HepG2 (cell line): ENCODE data around the gene RPS10. TPM values are rescaled to one million over a fixed set of nuclear protein-coding genes. Genes with fewer than 3 reads are reported as not detected.

Experiments
- EEA1 ChIP-seq: sonication (generic); formaldehyde crosslinking; IDR thresholded peaks from 2 replicates; pipeline ENCODE4 v1.5.1; 2020; ENCODE audit warnings: mild to moderate bottlenecking, missing genetic modification reagents, borderline replicate concordance
- ERF ChIP-seq: IDR thresholded peaks from 2 replicates; pipeline ENCODE4 v1.6.1; 2018; ENCODE audit warnings: missing biosample characterization, missing genetic modification reagents
- HNRNPUL1 ChIP-seq: fragments of 200-400 bp; formaldehyde crosslinking; IDR thresholded peaks from 2 replicates; pipeline ENCODE4 v1.6.1; 2017; ENCODE audit warnings: low read depth, mild to moderate bottlenecking, low read length, moderate library complexity
- NR2F2 ChIP-seq: IDR thresholded peaks from 2 replicates; pipeline ENCODE4 v1.6.1; 2012; ENCODE audit warnings: low read depth, inconsistent platforms, borderline replicate concordance
- PHF20 ChIP-seq: sonication (generic); formaldehyde crosslinking; IDR thresholded peaks from 2 replicates; pipeline ENCODE4 v1.5.0; 2020; ENCODE audit warnings: mild to moderate bottlenecking, missing genetic modification reagents
- POGZ ChIP-seq: sonication (generic); formaldehyde crosslinking; IDR thresholded peaks from 2 replicates; pipeline ENCODE4 v1.4.0; 2020; ENCODE audit warnings: mild to moderate bottlenecking, missing genetic modification reagents
- SALL2 ChIP-seq: sonication (generic); formaldehyde crosslinking; IDR thresholded peaks from 2 replicates; pipeline ENCODE4 v1.8.1; 2023; ENCODE audit warnings: mild to moderate bottlenecking, missing genetic modification reagents, inconsistent platforms
- SIN3A ChIP-seq: IDR thresholded peaks from 2 replicates; pipeline ENCODE4 v1.6.1; 2011; ENCODE audit warnings: low read depth, mild to moderate bottlenecking, control low read depth, low read length, borderline replicate concordance
- SKI ChIP-seq: fragments of 450-650 bp; IDR thresholded peaks from one replicate; pipeline ENCODE4 v1.6.1; 2018; ENCODE audit warnings: mild to moderate bottlenecking; ENCODE audit not compliant: partially characterized antibody
- SP1 ChIP-seq, 2 experiments: fragments of 450-650 bp in 1 of 2; sonication (generic) in 1 of 2; formaldehyde crosslinking in 1 of 2; IDR thresholded peaks; 2 replicates each; pipeline versions ENCODE4 v1.4.0 to v1.6.1; 2016 to 2020; ENCODE audit warnings: missing genetic modification reagents in 1 of 2
- ZFX ChIP-seq: sonication (generic); formaldehyde crosslinking; IDR thresholded peaks from 2 replicates; pipeline ENCODE4 v1.4.0; 2020; ENCODE audit warnings: mild to moderate bottlenecking, low read depth, missing genetic modification reagents, moderate library complexity
- ZNF317 ChIP-seq: sonication (generic); formaldehyde crosslinking; IDR thresholded peaks from 2 replicates; pipeline ENCODE4 v1.5.0; 2020; ENCODE audit warnings: mild to moderate bottlenecking, missing genetic modification reagents
- ZNF790 ChIP-seq: sonication (generic); formaldehyde crosslinking; IDR thresholded peaks from 2 replicates; pipeline ENCODE4 v1.8.0; 2022; ENCODE audit warnings: missing genetic modification reagents, mild to moderate bottlenecking, borderline replicate concordance
- ZNF883 ChIP-seq: sonication (generic); formaldehyde crosslinking; IDR thresholded peaks from 2 replicates; pipeline ENCODE4 v1.5.1; 2020; ENCODE audit warnings: mild to moderate bottlenecking, missing genetic modification reagents; ENCODE audit errors: not compliant biosample characterization
- polyA plus RNA-seq, 8 experiments: library from polyadenylated mRNA; depleted of rRNA in 3 of 8; stranded (reverse) in 7 of 8; unstranded in 1 of 8; fragments of >200 nt; fragmentation: Illumina TruSeq in 4 of 8; extraction: Trizol in 4 of 8; gene quantifications; 2 replicates each; pipeline versions ENCODE4 v1.2.1 to v1.2.3, GENCODE V29; 2011 to 2016; ENCODE audit warnings: low read depth in 4 of 8, missing spikeins in 1 of 8, mixed read lengths in 1 of 8; ENCODE audit not compliant: insufficient read depth in 1 of 8
- total RNA-seq, 5 experiments: library from RNA; depleted of rRNA; stranded (reverse); fragments of >200 nt; fragmentation: Illumina TruSeq; extraction: Trizol; gene quantifications; 2 replicates each; pipeline ENCODE4 v1.2.3, GENCODE V29; 2016; ENCODE audit warnings: low read depth in 1 of 5
- TF ChIP-seq, protein P1 (sequence below): sonication (generic); formaldehyde crosslinking; IDR thresholded peaks from 2 replicates; pipeline ENCODE4 v1.8.1; 2023; ENCODE audit warnings: mild to moderate bottlenecking, inconsistent platforms, moderate library complexity, missing genetic modification reagents, borderline replicate concordance
- TF ChIP-seq, protein P2 (sequence below): sonication (generic); formaldehyde crosslinking; IDR thresholded peaks from 2 replicates; pipeline ENCODE4 v1.4.0; 2020; ENCODE audit warnings: missing genetic modification reagents
- TF ChIP-seq, protein P3 (sequence below): sonication (generic); formaldehyde crosslinking; IDR thresholded peaks from 2 replicates; pipeline ENCODE4 v1.4.0; 2020; ENCODE audit warnings: missing genetic modification reagents
- TF ChIP-seq, protein P4 (sequence below): IDR thresholded peaks from 2 replicates; pipeline ENCODE4 v1.6.1; 2016; ENCODE audit warnings: missing compliant biosample characterization, missing genetic modification reagents, borderline replicate concordance

RPS10 gene
- total and polyA plus RNA-seq, 2 of the 13 experiments (the other 11 are each of a cell fraction or from before 2014, with no cell fraction given), result 2,909 to 4,648 TPM

DNA sequence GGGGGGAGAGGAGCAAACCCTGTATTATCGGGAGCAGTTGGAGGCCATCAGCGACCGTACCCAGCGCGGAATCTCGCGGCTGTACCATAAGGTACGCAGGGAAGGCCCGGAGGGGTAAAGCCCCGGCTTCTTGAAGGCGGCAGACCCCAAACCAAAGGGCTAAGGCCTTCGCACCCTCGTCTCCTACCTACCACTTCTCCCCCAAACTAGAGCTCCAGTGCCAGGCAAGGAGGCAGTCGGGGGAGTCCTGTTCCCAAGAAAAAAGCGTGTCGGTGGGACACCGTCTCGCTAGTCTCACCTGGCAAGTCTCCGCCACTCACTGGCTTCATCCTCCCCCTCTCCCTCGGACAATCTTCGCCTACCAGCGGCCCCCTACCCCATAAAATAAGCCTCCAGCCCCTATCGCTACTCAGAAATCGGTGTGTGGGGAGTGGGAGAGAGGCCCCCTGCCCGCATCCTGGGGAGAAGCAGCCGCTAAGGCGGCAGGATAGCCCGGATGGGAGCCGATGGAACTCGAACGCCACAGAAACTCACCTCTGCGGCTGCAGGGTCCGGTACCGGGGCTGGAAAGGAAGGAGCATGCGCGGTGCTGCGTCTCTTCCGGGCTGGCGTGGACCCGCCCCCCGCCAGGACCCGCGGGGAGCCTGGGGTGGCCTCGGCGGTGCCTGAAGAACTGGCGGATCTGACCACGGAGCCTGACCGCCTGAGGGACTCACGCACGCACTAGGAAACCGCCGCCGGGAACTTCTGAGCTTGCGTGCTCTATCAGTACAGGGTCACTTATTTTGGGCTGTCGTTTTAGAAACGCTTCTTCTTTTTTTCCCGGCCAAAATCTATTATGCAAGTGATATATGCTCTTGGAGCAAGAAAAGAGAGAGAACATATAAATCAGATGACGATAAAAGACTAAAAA, at the start of gene RPS10 (continued):
- TF ChIP-seq, protein P1, sequence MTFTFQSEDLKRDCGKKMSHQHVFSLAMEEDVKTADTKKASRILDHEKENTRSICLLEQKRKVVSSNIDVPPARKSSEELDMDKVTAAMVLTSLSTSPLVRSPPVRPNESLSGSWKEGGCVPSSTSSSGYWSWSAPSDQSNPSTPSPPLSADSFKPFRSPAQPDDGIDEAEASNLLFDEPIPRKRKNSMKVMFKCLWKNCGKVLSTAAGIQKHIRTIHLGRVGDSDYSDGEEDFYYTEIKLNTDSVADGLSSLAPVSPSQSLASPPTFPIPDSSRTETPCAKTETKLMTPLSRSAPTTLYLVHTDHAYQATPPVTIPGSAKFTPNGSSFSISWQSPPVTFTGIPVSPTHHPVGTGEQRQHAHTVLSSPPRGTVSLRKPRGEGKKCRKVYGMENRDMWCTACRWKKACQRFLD (CRISPR knock-in tag), result peak; percentile 59; the same call in 1 of the 2 replicates
- TF ChIP-seq HNRNPUL1 (no peak), ZNF790 (CRISPR knock-in tag) (no peak), ZNF883 (CRISPR knock-in tag) (peak; percentile 91), EEA1 (CRISPR knock-in tag) (peak; percentile 92), SKI (peak; percentile 64), ZNF317 (CRISPR knock-in tag) (peak; percentile 94), NR2F2 (no peak), SIN3A (peak; percentile 90; the same call in 1 of the 2 replicates), PHF20 (CRISPR knock-in tag) (peak; percentile 92), SP1 (IDR thresholded peaks at IDR 0.05) (no peak), SP1 (CRISPR knock-in tag; IDR thresholded peaks at IDR 0.05) (peak; percentile 84; the same call in 1 of the 2 replicates), POGZ (CRISPR knock-in tag) (peak; percentile 79; the same call in 1 of the 2 replicates), ERF (CRISPR knock-in tag) (peak; percentile 71), ZFX (CRISPR knock-in tag) (peak; percentile 88), SALL2 (CRISPR knock-in tag) (peak; percentile 76)
- TF ChIP-seq, protein P2, sequence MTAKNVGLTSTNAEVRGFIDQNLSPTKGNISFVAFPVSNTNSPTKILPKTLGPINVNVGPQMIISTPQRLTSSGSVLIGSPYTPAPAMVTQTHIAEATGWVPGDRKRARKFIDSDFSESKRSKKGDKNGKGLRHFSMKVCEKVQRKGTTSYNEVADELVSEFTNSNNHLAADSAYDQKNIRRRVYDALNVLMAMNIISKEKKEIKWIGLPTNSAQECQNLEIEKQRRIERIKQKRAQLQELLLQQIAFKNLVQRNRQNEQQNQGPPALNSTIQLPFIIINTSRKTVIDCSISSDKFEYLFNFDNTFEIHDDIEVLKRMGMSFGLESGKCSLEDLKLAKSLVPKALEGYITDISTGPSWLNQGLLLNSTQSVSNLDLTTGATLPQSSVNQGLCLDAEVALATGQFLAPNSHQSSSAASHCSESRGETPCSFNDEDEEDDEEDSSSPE (CRISPR knock-in tag), result no peak; the same call in 1 of the 2 replicates
- TF ChIP-seq, protein P3, sequence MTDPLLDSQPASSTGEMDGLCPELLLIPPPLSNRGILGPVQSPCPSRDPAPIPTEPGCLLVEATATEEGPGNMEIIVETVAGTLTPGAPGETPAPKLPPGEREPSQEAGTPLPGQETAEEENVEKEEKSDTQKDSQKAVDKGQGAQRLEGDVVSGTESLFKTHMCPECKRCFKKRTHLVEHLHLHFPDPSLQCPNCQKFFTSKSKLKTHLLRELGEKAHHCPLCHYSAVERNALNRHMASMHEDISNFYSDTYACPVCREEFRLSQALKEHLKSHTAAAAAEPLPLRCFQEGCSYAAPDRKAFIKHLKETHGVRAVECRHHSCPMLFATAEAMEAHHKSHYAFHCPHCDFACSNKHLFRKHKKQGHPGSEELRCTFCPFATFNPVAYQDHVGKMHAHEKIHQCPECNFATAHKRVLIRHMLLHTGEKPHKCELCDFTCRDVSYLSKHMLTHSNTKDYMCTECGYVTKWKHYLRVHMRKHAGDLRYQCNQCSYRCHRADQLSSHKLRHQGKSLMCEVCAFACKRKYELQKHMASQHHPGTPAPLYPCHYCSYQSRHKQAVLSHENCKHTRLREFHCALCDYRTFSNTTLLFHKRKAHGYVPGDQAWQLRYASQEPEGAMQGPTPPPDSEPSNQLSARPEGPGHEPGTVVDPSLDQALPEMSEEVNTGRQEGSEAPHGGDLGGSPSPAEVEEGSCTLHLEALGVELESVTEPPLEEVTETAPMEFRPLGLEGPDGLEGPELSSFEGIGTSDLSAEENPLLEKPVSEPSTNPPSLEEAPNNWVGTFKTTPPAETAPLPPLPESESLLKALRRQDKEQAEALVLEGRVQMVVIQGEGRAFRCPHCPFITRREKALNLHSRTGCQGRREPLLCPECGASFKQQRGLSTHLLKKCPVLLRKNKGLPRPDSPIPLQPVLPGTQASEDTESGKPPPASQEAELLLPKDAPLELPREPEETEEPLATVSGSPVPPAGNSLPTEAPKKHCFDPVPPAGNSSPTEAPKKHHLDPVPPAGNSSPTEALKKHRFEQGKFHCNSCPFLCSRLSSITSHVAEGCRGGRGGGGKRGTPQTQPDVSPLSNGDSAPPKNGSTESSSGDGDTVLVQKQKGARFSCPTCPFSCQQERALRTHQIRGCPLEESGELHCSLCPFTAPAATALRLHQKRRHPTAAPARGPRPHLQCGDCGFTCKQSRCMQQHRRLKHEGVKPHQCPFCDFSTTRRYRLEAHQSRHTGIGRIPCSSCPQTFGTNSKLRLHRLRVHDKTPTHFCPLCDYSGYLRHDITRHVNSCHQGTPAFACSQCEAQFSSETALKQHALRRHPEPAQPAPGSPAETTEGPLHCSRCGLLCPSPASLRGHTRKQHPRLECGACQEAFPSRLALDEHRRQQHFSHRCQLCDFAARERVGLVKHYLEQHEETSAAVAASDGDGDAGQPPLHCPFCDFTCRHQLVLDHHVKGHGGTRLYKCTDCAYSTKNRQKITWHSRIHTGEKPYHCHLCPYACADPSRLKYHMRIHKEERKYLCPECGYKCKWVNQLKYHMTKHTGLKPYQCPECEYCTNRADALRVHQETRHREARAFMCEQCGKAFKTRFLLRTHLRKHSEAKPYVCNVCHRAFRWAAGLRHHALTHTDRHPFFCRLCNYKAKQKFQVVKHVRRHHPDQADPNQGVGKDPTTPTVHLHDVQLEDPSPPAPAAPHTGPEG, result 0 out of 2 replicates have a peak, but pooled peaks have one; percentile 45
- TF ChIP-seq, protein P4, sequence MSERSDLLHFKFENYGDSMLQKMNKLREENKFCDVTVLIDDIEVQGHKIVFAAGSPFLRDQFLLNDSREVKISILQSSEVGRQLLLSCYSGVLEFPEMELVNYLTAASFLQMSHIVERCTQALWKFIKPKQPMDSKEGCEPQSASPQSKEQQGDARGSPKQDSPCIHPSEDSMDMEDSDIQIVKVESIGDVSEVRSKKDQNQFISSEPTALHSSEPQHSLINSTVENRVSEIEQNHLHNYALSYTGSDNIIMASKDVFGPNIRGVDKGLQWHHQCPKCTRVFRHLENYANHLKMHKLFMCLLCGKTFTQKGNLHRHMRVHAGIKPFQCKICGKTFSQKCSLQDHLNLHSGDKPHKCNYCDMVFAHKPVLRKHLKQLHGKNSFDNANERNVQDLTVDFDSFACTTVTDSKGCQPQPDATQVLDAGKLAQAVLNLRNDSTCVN (CRISPR knock-in tag), result peak; percentile 67; the same call in 1 of the 2 replicates
